Stimulated activated CD8-positive, alpha-beta memory T cell treated with anti-CD3 and anti-CD28 coated beads, Interleukin-7, amount 100 ng/mL, for 1 hour (primary cell): ENCODE results near the gene C14orf93.

Experiments used
- DNase-seq, 2 donors: peaks; one replicate each; pipeline ENCODE4 v3.0.0-alpha.2; 2020; ENCODE audit warnings: low read depth in 2 of 2

The C14orf93 gene

GRCh38 chr14:23045419-23046357 is 35.7 kb upstream of the C14orf93 start:
- DNase-seq, result no peak

- no peak for DNase-seq
These were observed 34.9 kb upstream of the C14orf93 start for GRCh38 chr14:23044840-23045239.

GRCh38 chr14:23043754-23044153 is 33.8 kb upstream of the C14orf93 start:
- no peak for DNase-seq

- no peak for DNase-seq
These were observed 33.2 kb upstream of the C14orf93 start for GRCh38 chr14:23043145-23043544.

- DNase-seq, result no peak
These were observed 32.4 kb upstream of the C14orf93 start, which contains the start of gene PSMB11 for GRCh38 chr14:23042162-23042965. PSMB11 (plus strand) TSS chr14:23042212; CDS start chr14:23042226, 14 bp downstream.

- DNase-seq, result no peak
These were observed 31.8 kb upstream of the C14orf93 start for GRCh38 chr14:23041729-23042128.

- no peak for DNase-seq
These were observed 30.2 kb upstream of the C14orf93 start for GRCh38 chr14:23040100-23040499.

GRCh38 chr14:23035303-23036144 is 25.6 kb upstream of the C14orf93 start:
- DNase-seq, result no peak

GRCh38 chr14:23034498-23035302 is 24.8 kb upstream of the C14orf93 start, which contains the start of gene PSMB5:
PSMB5 (minus strand) TSS chr14:23034900; CDS start chr14:23034881, 19 bp downstream.
- DNase-seq, result peak; percentile 63 to 64

GRCh38 chr14:23033801-23034497 is 24.0 kb upstream of the C14orf93 start:
- DNase-seq, result no peak

- DNase-seq, result no peak
These were observed 23.3 kb upstream of the C14orf93 start for GRCh38 chr14:23033251-23033727.

- no peak for DNase-seq
These were observed 21.0 kb upstream of the C14orf93 start for GRCh38 chr14:23030936-23031335.

GRCh38 chr14:23028799-23029198 is 18.9 kb upstream of the C14orf93 start:
- DNase-seq, result no peak

GRCh38 chr14:23025151-23025814 is 15.3 kb upstream of the C14orf93 start:
- DNase-seq, result no peak

GRCh38 chr14:23024612-23025075 is 14.7 kb upstream of the C14orf93 start:
- DNase-seq, result no peak

GRCh38 chr14:23023795-23024152 is 13.8 kb upstream of the C14orf93 start:
- no peak for DNase-seq

GRCh38 chr14:23023022-23023794 is 13.3 kb upstream of the C14orf93 start:
- no peak for DNase-seq

GRCh38 chr14:23021889-23022442 is 12.0 kb upstream of the C14orf93 start:
- DNase-seq, result no peak
